ENCODE data around the gene RCSD1. TPM values are rescaled to one million over a fixed set of nuclear protein-coding genes. Genes with fewer than 3 reads are reported as not detected.

RCSD1 gene
- under 0.01 and 0.28 TPM in 2 replicates for total RNA-seq

GRCh38 chr1:167629681-167630567 is at the start of gene RCSD1:
TSS of gene RCSD1 (plus strand) at chr1:167630232. CDS start at chr1:167630424, 192 bp downstream.

GRCh38 chr1:167721617-167722151 is 91.7 kb downstream of the RCSD1 start, which contains the start of gene MPZL1:
TSS of gene MPZL1 (plus strand) at chr1:167721982. CDS start at chr1:167722152, 170 bp downstream.

Other genes starting within 250 kb of the RCSD1 start
- 0.09 TPM in 2 replicates for gene CD247, start 111.7 kb upstream of the RCSD1 start, total RNA-seq
- gene CREG1, start 76.5 kb upstream of the RCSD1 start, total RNA-seq: 6.9 and 15.2 TPM in 2 replicates
- gene MPZL1, start 91.8 kb downstream of the RCSD1 start, total RNA-seq: 82.5 and 113 TPM in 2 replicates

Data from endothelial cell of coronary artery (primary cell).